Activated CD4-positive, alpha-beta T cell treated with anti-CD3 and anti-CD28 coated beads, Interleukin-2, amount 10 ng/mL, durations not matched to agents 7 days and 5 days (primary cell): ENCODE data around the gene FLNB. TPM values are rescaled to one million over a fixed set of nuclear protein-coding genes. Genes with fewer than 3 reads are reported as not detected.
"Not testable (repeated sequence)": the region's sequence is repeated elsewhere in the genome, so short reads cannot be mapped to it uniquely, and the experiment has no call there.

Experiments used
- CTCF ChIA-PET: fragments of 350-600 bp; sonication (Branson Sonifier 250); formaldehyde crosslinking; loops from one replicate; lab custom pipeline; 2021; ENCODE audit warnings: antibody characterized with exemption; lab: Charles Lee
- POLR2A ChIA-PET: fragments of 350-600 bp; sonication (Branson Sonifier 250); formaldehyde crosslinking; loops from one replicate; lab custom pipeline; 2021; ENCODE audit warnings: antibody characterized with exemption; lab: Charles Lee
- DNase-seq: peaks from one replicate; pipeline ENCODE4 v3.0.0-alpha.2; 2020
- H3K27ac Mint-ChIP-seq: one replicate; pipeline ENCODE4 v1.8.0; 2021; ENCODE audit warnings: mild to moderate bottlenecking, moderate library complexity, mixed read lengths
- H3K27me3 Mint-ChIP-seq: one replicate; pipeline ENCODE4 v1.8.0; 2021; ENCODE audit warnings: mixed read lengths
- H3K36me3 Mint-ChIP-seq: one replicate; pipeline ENCODE4 v1.8.0; 2021; ENCODE audit warnings: low read depth, mixed read lengths
- H3K4me1 Mint-ChIP-seq: one replicate; pipeline ENCODE4 v1.8.0; 2021; ENCODE audit warnings: mixed read lengths
- H3K4me3 Mint-ChIP-seq: one replicate; pipeline ENCODE4 v1.8.0; 2021; ENCODE audit warnings: mild to moderate bottlenecking, moderate library complexity, mixed read lengths
- H3K9me3 Mint-ChIP-seq: one replicate; pipeline ENCODE4 v1.8.0; 2021; ENCODE audit warnings: mixed read lengths
- total RNA-seq, 2 experiments: library from RNA; stranded (reverse); gene quantifications; one replicate each; pipeline ENCODE4 v1.2.3, GENCODE V29; 2021

FLNB gene
- total RNA-seq, 2 experiments from 2014 or later, result 27.2 to 28.1 TPM

DNA sequence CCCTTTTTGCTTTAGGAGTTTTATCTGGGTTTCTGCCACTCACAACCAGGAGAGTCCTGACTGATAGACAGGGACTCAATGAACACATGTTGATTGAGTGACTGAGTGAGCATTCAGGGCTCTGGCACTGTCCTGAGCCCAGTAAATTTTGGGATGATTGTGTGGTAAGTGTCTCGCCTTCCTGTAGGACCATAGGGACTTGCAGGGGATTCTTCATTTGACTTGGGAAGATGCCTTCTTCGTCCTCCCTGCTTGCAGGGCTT is 22.3 kb upstream of the FLNB start:
- H3K4me1 Mint-ChIP-seq, result peaks cover 25% of the 10 kb centered on the region
- no peaks in the 10 kb centered on the region for H3K27me3 Mint-ChIP-seq
- H3K27ac Mint-ChIP-seq, result no peak overlapping the region
- no peak overlapping the region for H3K4me3 Mint-ChIP-seq
- DNase-seq, result no peak
- H3K9me3 Mint-ChIP-seq, result no peaks in the 10 kb centered on the region
- CTCF ChIA-PET, result no interaction called here
- POLR2A ChIA-PET, result no interaction called here
- peaks cover 2% of the 10 kb centered on the region for H3K36me3 Mint-ChIP-seq

DNA sequence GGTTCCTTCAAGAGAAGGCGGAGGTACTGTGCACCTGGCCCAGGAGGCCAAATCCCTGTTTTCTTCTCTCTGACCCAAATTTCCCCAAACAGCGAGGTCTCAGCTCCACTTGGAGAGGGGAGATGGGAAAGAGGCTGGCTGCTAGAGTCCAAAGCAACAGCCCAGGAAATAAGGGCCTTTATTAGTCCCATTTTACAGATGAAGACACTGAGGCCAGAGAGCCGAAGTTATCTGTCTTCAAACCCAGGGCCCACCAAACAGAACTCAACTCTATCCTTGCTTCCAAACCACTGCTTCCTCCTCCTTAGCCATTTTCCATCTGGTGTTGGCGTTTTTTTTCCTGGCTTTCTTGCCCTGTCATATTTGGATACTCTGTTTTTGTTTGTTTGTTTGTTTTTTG is 22.0 kb upstream of the FLNB start:
- Mint-ChIP-seq H3K36me3 (peaks cover 2% of the 10 kb centered on the region), H3K27me3 (no peaks in the 10 kb centered on the region), H3K9me3 (no peaks in the 10 kb centered on the region), H3K4me1 (peaks cover 23% of the 10 kb centered on the region), H3K27ac (no peak overlapping the region), H3K4me3 (no peak overlapping the region)
- CTCF ChIA-PET, result no interaction called here
- DNase-seq, result no peak
- POLR2A ChIA-PET, result no interaction called here

DNA sequence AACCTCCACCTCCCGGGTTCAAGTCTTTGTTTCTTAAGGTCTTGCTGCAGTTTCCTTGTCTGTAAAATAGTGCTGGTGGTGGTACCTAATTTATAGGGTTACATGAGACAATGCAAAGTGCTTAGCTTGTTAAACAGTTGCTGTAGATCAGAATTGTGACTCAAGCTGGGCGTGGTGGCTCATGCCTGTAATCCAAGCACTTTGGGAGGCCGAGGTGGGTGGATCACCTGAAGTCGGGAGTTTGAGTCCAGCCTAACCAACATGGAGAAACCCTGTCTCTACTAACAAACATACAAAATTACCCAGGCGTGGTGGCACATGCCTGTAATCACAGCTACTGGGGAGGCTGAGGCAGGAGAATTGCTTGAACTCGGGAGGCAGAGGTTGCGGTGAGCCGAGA is 19.0 kb upstream of the FLNB start:
- POLR2A ChIA-PET, H3K4me3 Mint-ChIP-seq: not testable (repeated sequence)
- CTCF ChIA-PET, result interaction anchor here (1.3 kb wide), 1 partner anchor 188 kb away, joined by 3 read pairs; no protein-coding TSS in a partner anchor

DNA sequence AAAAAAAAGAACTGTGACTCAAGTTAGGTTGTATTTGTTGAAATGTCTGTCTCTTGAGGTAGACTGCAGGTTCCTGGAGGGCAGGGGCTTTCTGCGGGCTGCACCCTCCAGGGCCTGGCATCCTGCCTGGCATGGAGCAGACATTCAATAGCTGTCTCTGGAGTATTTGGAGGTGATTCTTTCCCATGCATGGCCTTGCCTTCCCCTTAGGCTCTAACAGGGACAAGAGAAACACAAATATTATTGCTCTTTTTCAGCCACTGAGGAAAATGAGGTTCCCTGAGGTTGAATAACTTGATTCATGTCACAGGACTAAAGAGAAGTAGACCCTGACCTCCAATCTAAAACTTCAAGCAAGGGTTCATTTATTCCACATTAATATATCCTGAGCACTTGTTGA is 18.6 kb upstream of the FLNB start:
- Mint-ChIP-seq H3K36me3 (no peaks in the 10 kb centered on the region), H3K4me1 (no peaks in the 10 kb centered on the region), H3K27ac (no peak overlapping the region), H3K27me3 (no peaks in the 10 kb centered on the region), H3K9me3 (no peaks in the 10 kb centered on the region), H3K4me3 (no peak overlapping the region)
- ChIA-PET CTCF (interaction anchor here (0.6 to 1.5 kb wide), 5 partner anchors 91 to 1462 kb away, joined by 3 to 4 read pairs (median 3); no protein-coding TSS in a partner anchor), POLR2A (no interaction called here)
- no peak for DNase-seq

More for the DNA sequence above, 19.0 kb upstream of the FLNB start:
- H3K27ac Mint-ChIP-seq, H3K36me3 Mint-ChIP-seq, H3K9me3 Mint-ChIP-seq, H3K27me3 Mint-ChIP-seq, H3K4me1 Mint-ChIP-seq, DNase-seq: not testable (repeated sequence)

DNA sequence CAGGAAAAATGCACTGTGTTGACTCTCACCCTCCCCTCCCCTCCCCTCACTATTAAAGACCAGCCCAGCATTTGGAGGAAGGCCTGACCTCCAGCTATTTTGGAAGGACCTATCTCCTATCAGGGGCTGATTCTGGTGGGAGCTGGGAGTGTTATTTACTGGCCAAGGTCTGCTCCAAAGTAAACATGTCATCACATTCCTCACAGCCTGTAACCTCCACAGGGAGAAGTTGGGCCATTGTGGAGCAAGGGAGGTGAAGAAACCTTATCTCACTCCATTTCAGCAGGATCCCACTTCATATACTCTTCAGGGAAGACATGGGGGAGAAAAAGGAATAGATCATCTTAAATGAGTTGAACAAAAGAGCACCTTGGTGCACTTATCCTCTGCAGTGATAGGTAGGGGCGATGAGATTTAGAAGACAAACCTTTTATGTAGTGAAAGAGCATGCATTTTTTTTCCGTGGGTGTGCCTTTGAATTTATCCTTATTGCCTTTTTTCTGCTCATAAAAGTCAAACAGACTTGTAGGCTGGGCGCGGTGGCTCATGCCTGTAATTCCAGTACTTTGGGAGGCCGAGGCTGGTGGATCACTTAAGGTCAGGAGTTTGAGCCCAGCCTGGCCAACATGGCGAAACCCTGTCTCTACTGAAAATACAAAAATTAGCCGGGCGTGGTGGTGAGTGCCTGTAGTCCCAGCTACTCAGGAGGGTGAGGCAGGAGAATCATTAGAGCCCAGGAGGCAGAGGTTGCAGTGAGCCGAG is 15.6 kb upstream of the FLNB start:
- POLR2A ChIA-PET, result no interaction called here
- no peak overlapping the region for H3K4me3 Mint-ChIP-seq
- no peaks in the 10 kb centered on the region for H3K27me3 Mint-ChIP-seq
- no peaks in the 10 kb centered on the region for H3K4me1 Mint-ChIP-seq
- H3K9me3 Mint-ChIP-seq, result no peaks in the 10 kb centered on the region
- H3K27ac Mint-ChIP-seq, result no peak overlapping the region
- CTCF ChIA-PET, result interaction anchor here (0.9 to 1.1 kb wide), 2 partner anchors 11 kb away, joined by 3 to 4 read pairs; no protein-coding TSS in a partner anchor
- no peaks in the 10 kb centered on the region for H3K36me3 Mint-ChIP-seq
- DNase-seq, result no peak

DNA sequence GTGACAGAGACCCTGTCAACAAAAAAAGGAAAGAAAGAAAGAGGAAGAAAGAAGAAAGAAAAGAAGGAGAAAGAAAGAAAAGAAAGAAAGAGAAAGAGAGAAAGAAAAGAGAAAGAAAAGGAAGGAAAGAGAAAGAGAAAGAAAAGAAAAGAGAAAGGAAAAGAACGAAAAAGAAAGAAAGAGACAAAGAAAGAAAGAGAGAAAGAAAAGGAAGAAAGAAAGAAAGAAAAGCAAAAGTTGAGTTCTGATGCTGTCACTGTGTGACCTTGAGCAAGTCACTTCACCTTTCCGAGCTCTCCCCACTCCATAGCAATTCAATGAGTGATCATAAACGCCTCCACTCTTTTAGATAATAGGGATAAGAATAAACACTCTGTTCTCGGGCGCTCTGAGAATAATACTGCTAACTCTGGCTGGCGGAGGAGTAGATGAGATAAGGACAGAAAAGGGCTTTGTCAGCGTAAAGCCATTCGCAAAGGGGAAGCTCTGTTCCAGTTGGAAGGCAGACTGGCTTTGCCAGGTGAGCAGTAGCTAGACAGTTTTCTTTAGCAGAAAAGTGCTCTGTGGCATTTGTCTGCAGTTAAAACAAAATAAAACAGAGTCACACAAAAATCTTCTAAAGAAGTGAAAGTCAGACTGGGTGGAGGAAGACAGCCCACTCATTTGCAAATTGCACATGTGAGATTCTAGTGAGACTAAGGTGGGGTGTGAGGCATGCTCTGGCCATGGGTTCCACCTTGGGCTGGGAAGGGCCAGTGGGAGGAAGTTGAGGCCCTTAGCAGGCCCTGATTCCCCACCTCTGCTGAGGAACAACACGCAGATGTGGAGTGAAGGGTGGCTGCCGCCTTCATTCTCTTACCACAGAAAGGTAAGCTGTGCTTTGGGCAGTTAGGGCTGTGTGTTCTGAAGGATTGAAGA is 9.6 kb upstream of the FLNB start:
- H3K27ac Mint-ChIP-seq, result peak overlapping the region; percentile 82
- POLR2A ChIA-PET, result no interaction called here
- H3K36me3 Mint-ChIP-seq, result no peaks in the 10 kb centered on the region
- peak; percentile 14 for DNase-seq
- no peaks in the 10 kb centered on the region for H3K27me3 Mint-ChIP-seq
- peak overlapping the region; percentile 51 for H3K4me3 Mint-ChIP-seq
- CTCF ChIA-PET, result interaction anchor here (0.6 to 1.4 kb wide), 2 partner anchors 9 to 1092 kb away, joined by 3 to 8 read pairs; no protein-coding TSS in a partner anchor
- peaks cover 26% of the 10 kb centered on the region for H3K4me1 Mint-ChIP-seq
- H3K9me3 Mint-ChIP-seq, result no peaks in the 10 kb centered on the region

DNA sequence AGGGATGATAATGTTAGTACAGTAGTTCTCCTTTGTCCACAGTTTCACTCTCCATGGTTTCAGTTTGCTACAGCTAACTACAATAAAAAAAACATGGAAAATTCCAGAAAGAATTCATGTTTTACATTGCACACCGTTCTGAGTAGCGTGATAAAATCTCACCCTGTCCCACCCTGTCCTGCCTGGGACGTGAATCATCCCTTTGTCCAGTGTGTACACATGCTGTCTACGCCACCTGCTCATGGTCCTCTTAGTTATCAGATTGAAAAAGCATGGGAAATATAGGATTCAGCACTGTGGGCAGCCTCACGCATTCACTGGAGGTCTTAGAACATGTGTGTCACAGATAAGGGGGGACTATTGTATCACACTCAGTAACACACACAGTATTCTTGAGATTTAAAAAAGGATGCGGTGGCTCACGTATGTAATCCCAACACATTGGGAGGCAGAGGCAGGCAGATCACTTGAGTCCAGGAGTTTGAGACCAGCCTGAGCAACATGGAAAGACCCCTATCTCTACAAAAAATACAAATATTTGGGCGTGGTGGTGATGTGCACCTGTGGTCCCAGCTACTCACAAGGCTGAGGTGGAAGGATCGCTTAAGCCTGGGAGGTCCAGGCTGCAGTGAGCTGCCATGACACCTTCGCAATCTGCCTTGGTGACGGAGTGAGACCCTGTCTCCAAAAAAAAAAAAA is 8.7 kb upstream of the FLNB start:
- ChIA-PET CTCF (interaction anchor here (0.6 to 1.4 kb wide), 2 partner anchors 8 to 1093 kb away, joined by 3 to 8 read pairs; no protein-coding TSS in a partner anchor), POLR2A (no interaction called here)
- no peaks in the 10 kb centered on the region for H3K36me3 Mint-ChIP-seq
- H3K9me3 Mint-ChIP-seq, result no peaks in the 10 kb centered on the region
- H3K27ac Mint-ChIP-seq, result no peak overlapping the region
- H3K4me1 Mint-ChIP-seq, result peaks cover 26% of the 10 kb centered on the region
- H3K4me3 Mint-ChIP-seq, result no peak overlapping the region
- no peaks in the 10 kb centered on the region for H3K27me3 Mint-ChIP-seq
- no peak for DNase-seq

DNA sequence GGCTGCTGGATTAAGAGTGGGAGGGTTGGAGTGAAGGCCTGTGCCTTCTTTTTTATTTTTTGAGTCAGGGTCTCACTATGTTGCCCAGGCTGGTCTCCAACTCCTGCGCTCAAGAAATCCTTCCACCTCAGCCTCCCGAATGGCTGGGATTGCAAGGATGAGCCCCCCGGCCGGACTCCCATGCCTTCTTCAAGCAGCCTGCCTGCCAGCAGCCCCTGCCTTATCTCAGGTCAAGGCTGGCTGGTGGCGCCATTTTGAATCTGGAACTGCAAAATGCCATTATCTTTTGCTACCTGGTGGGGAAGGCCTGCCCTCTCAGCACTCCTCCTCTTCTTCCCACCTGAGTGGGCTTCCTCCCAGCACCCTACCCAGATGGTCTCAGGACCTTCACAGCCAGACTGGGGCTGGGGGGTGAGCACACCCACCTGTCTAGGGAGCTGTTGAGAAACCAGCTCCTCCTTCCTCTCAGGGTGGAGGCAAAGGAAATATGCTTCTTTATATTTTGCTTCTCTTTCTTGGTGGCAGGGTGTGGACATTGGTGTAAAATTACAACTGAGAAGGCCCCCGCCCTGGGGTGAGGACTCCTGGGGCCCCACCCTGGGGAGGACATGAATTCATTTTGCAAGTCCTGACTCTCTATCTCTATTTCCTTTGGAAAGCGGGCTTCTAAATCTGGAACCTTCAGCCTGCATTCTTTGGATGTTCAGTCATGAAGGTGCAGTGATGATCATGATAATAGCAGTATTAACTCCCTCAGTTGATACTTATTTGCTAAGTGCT is 7.7 kb upstream of the FLNB start:
- ChIA-PET POLR2A (no interaction called here), CTCF (interaction anchor here (1.4 kb wide), 1 partner anchor 16 kb away, joined by 4 read pairs; no protein-coding TSS in a partner anchor)
- Mint-ChIP-seq H3K27ac (no peak overlapping the region), H3K9me3 (no peaks in the 10 kb centered on the region), H3K36me3 (no peaks in the 10 kb centered on the region), H3K27me3 (no peaks in the 10 kb centered on the region), H3K4me1 (peaks cover 26% of the 10 kb centered on the region), H3K4me3 (no peak overlapping the region)
- no peak for DNase-seq

DNA sequence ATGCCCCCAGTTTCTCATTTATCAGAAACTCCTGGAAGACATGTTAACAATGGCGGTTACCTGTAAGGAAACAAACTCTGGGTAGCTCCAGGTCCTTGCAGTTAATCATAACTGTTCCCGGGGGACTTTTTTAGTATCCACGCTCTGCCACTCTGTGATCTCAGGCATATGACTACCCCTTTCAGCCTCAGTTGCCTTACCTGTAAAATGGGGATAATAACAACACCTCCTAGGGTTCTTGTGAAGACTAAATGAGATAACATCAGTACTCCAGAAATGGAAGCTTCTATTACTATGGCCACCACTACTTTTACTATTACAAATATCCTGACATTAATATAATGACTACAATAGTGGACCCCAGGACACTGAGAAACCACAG is 7.1 kb upstream of the FLNB start:
- Mint-ChIP-seq H3K27ac (no peak overlapping the region), H3K4me3 (no peak overlapping the region), H3K4me1 (peaks cover 26% of the 10 kb centered on the region), H3K27me3 (no peaks in the 10 kb centered on the region), H3K9me3 (no peaks in the 10 kb centered on the region), H3K36me3 (no peaks in the 10 kb centered on the region)
- DNase-seq, result no peak
- ChIA-PET POLR2A (no interaction called here), CTCF (interaction anchor here (1.4 kb wide), 1 partner anchor 17 kb away, joined by 4 read pairs; no protein-coding TSS in a partner anchor)

DNA sequence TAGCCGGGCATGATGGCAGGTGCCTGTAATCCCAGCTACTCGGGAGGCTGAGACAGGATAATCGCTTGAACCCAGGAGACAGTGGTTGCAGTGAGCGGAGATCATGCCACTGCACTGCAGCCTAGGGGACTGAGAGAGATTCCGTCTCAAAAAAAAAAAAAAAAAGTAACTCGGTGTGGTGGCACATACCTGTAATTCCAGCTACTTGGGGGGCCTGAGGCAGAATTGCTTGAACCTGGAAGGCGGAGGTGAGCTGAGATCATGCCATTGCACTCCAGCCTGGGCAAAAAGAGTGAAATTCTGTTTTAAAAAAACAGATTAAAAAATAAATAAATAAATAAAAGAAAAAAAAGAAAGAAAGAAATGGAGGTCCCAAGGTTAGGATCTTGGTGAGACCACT is 6.2 kb upstream of the FLNB start:
- Mint-ChIP-seq H3K4me3 (no peak overlapping the region), H3K36me3 (no peaks in the 10 kb centered on the region), H3K4me1 (peaks cover 26% of the 10 kb centered on the region), H3K9me3 (no peaks in the 10 kb centered on the region), H3K27me3 (no peaks in the 10 kb centered on the region), H3K27ac (no peak overlapping the region)
- ChIA-PET POLR2A (no interaction called here), CTCF (interaction anchor here (0.8 to 1.4 kb wide), 3 partner anchors 18 to 37 kb away, joined by 3 to 4 read pairs (median 4); no protein-coding TSS in a partner anchor)
- no peak for DNase-seq

DNA sequence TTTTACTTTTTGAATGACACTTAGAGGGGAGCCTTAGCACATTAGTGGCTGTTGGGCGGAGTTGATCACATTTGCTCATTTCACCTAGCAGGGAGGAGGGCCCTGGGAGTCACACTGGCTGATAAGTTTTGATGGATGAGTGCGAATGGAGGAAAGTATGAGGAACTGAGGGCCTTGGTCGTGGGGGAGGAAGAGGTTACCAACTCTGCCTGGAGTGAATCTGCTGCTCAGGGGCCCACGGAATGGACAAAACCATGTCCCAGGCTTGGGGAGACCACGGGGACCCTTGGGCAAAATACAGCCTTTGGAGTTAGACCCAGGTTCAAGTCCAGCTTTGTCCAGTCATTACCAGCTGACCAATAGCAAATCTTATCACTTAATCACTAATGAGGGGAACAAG is 5.1 kb upstream of the FLNB start:
- H3K27me3 Mint-ChIP-seq, result no peaks in the 10 kb centered on the region
- H3K4me1 Mint-ChIP-seq, result peaks cover 28% of the 10 kb centered on the region
- H3K27ac Mint-ChIP-seq, result no peak overlapping the region
- no peak for DNase-seq
- ChIA-PET CTCF (interaction anchor here (1.0 to 1.3 kb wide), 3 partner anchors 10 to 176 kb away, joined by 3 to 5 read pairs (median 3); no protein-coding TSS in a partner anchor), POLR2A (no interaction called here)
- no peak overlapping the region for H3K4me3 Mint-ChIP-seq
- no peaks in the 10 kb centered on the region for H3K36me3 Mint-ChIP-seq
- no peaks in the 10 kb centered on the region for H3K9me3 Mint-ChIP-seq

DNA sequence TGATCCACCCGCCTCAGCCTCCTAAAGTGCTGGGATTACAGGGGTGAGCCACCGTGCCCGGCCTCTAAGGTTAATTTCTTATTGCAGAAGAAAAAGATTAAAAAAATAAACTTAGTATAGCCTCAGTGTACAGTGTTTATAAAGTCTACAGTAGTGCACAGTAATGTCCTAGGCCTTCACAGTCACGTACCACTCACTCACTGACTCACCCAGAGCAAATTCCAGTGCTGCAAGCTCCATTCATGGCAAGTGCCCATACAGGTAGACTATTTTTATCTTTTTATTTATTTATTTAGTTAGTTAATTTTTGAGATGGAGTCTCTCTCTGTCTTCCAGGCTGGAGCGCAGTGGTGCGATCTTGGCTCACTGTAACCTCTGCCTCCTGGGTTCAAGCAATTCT is 3.2 kb upstream of the FLNB start:
- CTCF ChIA-PET, result interaction anchor here (1.2 to 4.9 kb wide), 2 partner anchors 9 to 161 kb away, joined by 3 to 16 read pairs; no protein-coding TSS in a partner anchor
- DNase-seq, result no peak
- Mint-ChIP-seq H3K4me1 (peaks cover 20% of the 10 kb centered on the region), H3K27me3 (no peaks in the 10 kb centered on the region), H3K27ac (no peak overlapping the region), H3K36me3 (no peaks in the 10 kb centered on the region), H3K4me3 (no peak overlapping the region), H3K9me3 (no peaks in the 10 kb centered on the region)
- POLR2A ChIA-PET, result no interaction called here
